GM19023 (cell line): ENCODE data around the gene PCDHGA1.
A peak's percentile ranks its signal among the peaks of the same experiment; 100 is the strongest.

Experiments used
- ATAC-seq: cut with Tn5 transposase; IDR thresholded peaks from one replicate; pipeline ENCODE4 v1.9.1; 2021; ENCODE audit warnings: mild to moderate bottlenecking, moderate library complexity; ENCODE audit not compliant: unreplicated experiment

The PCDHGA1 gene

GRCh38 chr5:141527426-141527825 lies 197.1 kb downstream of the PCDHGA1 start:
- no peak for ATAC-seq

GRCh38 chr5:141528291-141528984 lies 198.1 kb downstream of the PCDHGA1 start:
- ATAC-seq, result no peak

GRCh38 chr5:141529002-141529401 lies 198.7 kb downstream of the PCDHGA1 start:
- ATAC-seq, result peak; percentile 60

GRCh38 chr5:141529873-141530272 lies 199.6 kb downstream of the PCDHGA1 start:
- ATAC-seq, result peak; percentile 33

GRCh38 chr5:141532726-141533125 lies 202.4 kb downstream of the PCDHGA1 start:
- no peak for ATAC-seq

GRCh38 chr5:141533897-141534296 lies 203.6 kb downstream of the PCDHGA1 start:
- ATAC-seq, result no peak

GRCh38 chr5:141534492-141535213 lies 204.3 kb downstream of the PCDHGA1 start:
- ATAC-seq, result no peak

- ATAC-seq, result no peak
These were observed 212.7 kb downstream of the PCDHGA1 start for GRCh38 chr5:141543053-141543452.

GRCh38 chr5:141547488-141547887 lies 217.2 kb downstream of the PCDHGA1 start:
- ATAC-seq, result no peak

- ATAC-seq, result no peak
These were observed 217.6 kb downstream of the PCDHGA1 start for GRCh38 chr5:141547921-141548320.

- ATAC-seq, result peak; percentile 65
These were observed 227.4 kb downstream of the PCDHGA1 start for GRCh38 chr5:141557681-141558136.

- ATAC-seq, result no peak
These were observed 227.8 kb downstream of the PCDHGA1 start for GRCh38 chr5:141558150-141558549.

GRCh38 chr5:141559461-141559860 lies 229.1 kb downstream of the PCDHGA1 start:
- ATAC-seq, result no peak

GRCh38 chr5:141560151-141560550 lies 229.8 kb downstream of the PCDHGA1 start:
- ATAC-seq, result no peak

- no peak for ATAC-seq
These were observed 230.6 kb downstream of the PCDHGA1 start for GRCh38 chr5:141560725-141561483.
